Caco-2 (cell line): Measurements from ENCODE around the gene ARSD. TPM values are rescaled to one million over a fixed set of nuclear protein-coding genes. Genes with fewer than 3 reads are reported as not detected.

Experiments used
- BruUV-seq: library from RNA; stranded (reverse); fragments of 400-500 nt; replicated peaks from 2 replicates; lab custom pipeline; 2021; lab: Mats Ljungman, UMichigan
- CTCF ChIA-PET: fragments of 300-600 bp; sonication (Branson Sonifier 250); formaldehyde crosslinking; loops from one replicate; lab custom pipeline; 2022; ENCODE audit warnings: antibody characterized with exemption; lab: Charles Lee
- POLR2A ChIA-PET: fragments of 300-600 bp; sonication (Branson Sonifier 250); formaldehyde crosslinking; loops from one replicate; lab custom pipeline; 2022; ENCODE audit warnings: antibody characterized with exemption; lab: Charles Lee
- DNase-seq, 2 experiments: peaks; one replicate each; pipeline versions ENCODE4 v3.0.0 to v3.0.0-alpha.2; 2020 to 2022
- H3K27me3 ChIP-seq: replicated peaks from 2 replicates; pipeline ENCODE4 v1.6.0; 2011; ENCODE audit warnings: low read length; ENCODE audit not compliant: control insufficient read depth, insufficient read depth
- H3K36me3 ChIP-seq: 2 replicates; pipeline ENCODE4 v1.5.1; 2011; ENCODE audit warnings: low read length; ENCODE audit not compliant: control insufficient read depth, insufficient read depth
- H3K4me1 ChIP-seq: fragments of 250-450 bp; sonication (Bioruptor Pico); 2 replicates; pipeline ENCODE4 v1.5.1; 2020; ENCODE audit warnings: mild to moderate bottlenecking
- H3K4me3 ChIP-seq: 2 replicates; pipeline ENCODE4 v1.5.1; 2011; ENCODE audit warnings: low read depth, mild to moderate bottlenecking, control low read depth, low read length
- H3K9me3 ChIP-seq: fragments of 250-450 bp; sonication (Bioruptor Pico); 2 replicates; pipeline ENCODE4 v1.5.1; 2020; ENCODE audit warnings: mild to moderate bottlenecking, moderate library complexity
- H3K27ac Mint-ChIP-seq: one replicate; pipeline ENCODE4 v1.8.0; 2022; ENCODE audit warnings: mixed read lengths; ENCODE audit not compliant: unreplicated experiment
- H3K27me3 Mint-ChIP-seq: one replicate; pipeline ENCODE4 v1.8.0; 2022; ENCODE audit warnings: mixed read lengths; ENCODE audit not compliant: insufficient read depth, unreplicated experiment
- H3K36me3 Mint-ChIP-seq: one replicate; pipeline ENCODE4 v1.8.0; 2022; ENCODE audit warnings: mild to moderate bottlenecking, mixed read lengths; ENCODE audit not compliant: insufficient read depth, unreplicated experiment
- H3K4me1 Mint-ChIP-seq: one replicate; pipeline ENCODE4 v1.8.0; 2022; ENCODE audit warnings: low read depth, mixed read lengths; ENCODE audit not compliant: unreplicated experiment
- H3K4me3 Mint-ChIP-seq: one replicate; pipeline ENCODE4 v1.8.0; 2022; ENCODE audit warnings: mild to moderate bottlenecking, moderate library complexity, mixed read lengths; ENCODE audit not compliant: unreplicated experiment
- H3K9me3 Mint-ChIP-seq: one replicate; pipeline ENCODE4 v1.8.0; 2022; ENCODE audit warnings: mixed read lengths; ENCODE audit not compliant: unreplicated experiment
- CTCF ChIP-seq, 2 experiments: fragments of 200-600 bp in 1 of 2; IDR thresholded peaks; 1 replicate in 1 of 2; 2 replicates in 1 of 2; pipeline versions ENCODE4 v1.5.1 to v1.8.0; 2011 to 2022; ENCODE audit warnings: antibody characterized with exemption in 1 of 2, control low read depth in 1 of 2, inconsistent platforms in 1 of 2, low read depth in 1 of 2, low read length in 1 of 2, mild to moderate bottlenecking in 1 of 2, moderate library complexity in 1 of 2; ENCODE audit not compliant: insufficient read depth in 1 of 2, severe bottlenecking in 1 of 2, unreplicated experiment in 1 of 2
- intact Hi-C: fragments of 100-400 bp; cut with micrococcal nuclease; formaldehyde crosslinking; loops from one replicate; pipeline ENCODE4 v1.10.0; 2022; ENCODE audit not compliant: unreplicated experiment
- total RNA-seq: library from RNA; stranded (reverse); gene quantifications from 2 replicates; pipeline ENCODE4 v1.2.3, GENCODE V29; 2022

ARSD gene
- total RNA-seq, 1 experiment from 2014 or later: 5.8 TPM

- no TSS peak for BruUV-seq
- H3K27ac Mint-ChIP-seq: no peak overlapping the region
- no peaks in the 10 kb centered on the region for H3K4me1 ChIP-seq
- H3K4me3 ChIP-seq: no peak overlapping the region
- no peaks in the 10 kb centered on the region for H3K36me3 Mint-ChIP-seq
- no peaks in the 10 kb centered on the region for H3K27me3 ChIP-seq
- no peaks in the 10 kb centered on the region for H3K9me3 Mint-ChIP-seq
- peaks cover 5% of the 10 kb centered on the region for H3K4me1 Mint-ChIP-seq
- TF ChIP-seq CTCF (IDR thresholded peaks at IDR 0.05; ENCODE audit: insufficient read depth in 1 of 2, low read depth in 1 of 2, low read length in 1 of 2, severe bottlenecking in 1 of 2, unreplicated experiment in 1 of 2): no peak
- ChIA-PET CTCF (no interaction called here), POLR2A (no interaction called here)
- no peaks in the 10 kb centered on the region for H3K36me3 ChIP-seq
- H3K27me3 Mint-ChIP-seq: no peaks in the 10 kb centered on the region
- DNase-seq: no peak
- intact Hi-C loops: no loop called here
- H3K9me3 ChIP-seq: no peaks in the 10 kb centered on the region
- no peak overlapping the region for H3K4me3 Mint-ChIP-seq
Observed at GRCh38 chrX:2972391-2972790, 43.3 kb upstream of the ARSD start.

- DNase-seq: no peak
- no peaks in the 10 kb centered on the region for H3K9me3 ChIP-seq
- H3K27ac Mint-ChIP-seq: no peak overlapping the region
- H3K36me3 ChIP-seq: no peaks in the 10 kb centered on the region
- TF ChIP-seq CTCF (IDR thresholded peaks at IDR 0.05; ENCODE audit: insufficient read depth in 1 of 2, low read depth in 1 of 2, low read length in 1 of 2, severe bottlenecking in 1 of 2, unreplicated experiment in 1 of 2): no peak
- ChIA-PET POLR2A (no interaction called here), CTCF (no interaction called here)
- H3K27me3 ChIP-seq: no peaks in the 10 kb centered on the region
- H3K4me1 ChIP-seq: peaks cover 4% of the 10 kb centered on the region; the same call in 1 of the 2 replicates
- H3K4me3 Mint-ChIP-seq: no peak overlapping the region
- H3K36me3 Mint-ChIP-seq: no peaks in the 10 kb centered on the region
- H3K27me3 Mint-ChIP-seq: no peaks in the 10 kb centered on the region
- H3K4me3 ChIP-seq: no peak overlapping the region
- intact Hi-C loops: no loop called here
- BruUV-seq: no TSS peak
- peaks cover 2% of the 10 kb centered on the region for H3K4me1 Mint-ChIP-seq
- H3K9me3 Mint-ChIP-seq: no peaks in the 10 kb centered on the region
Observed at GRCh38 chrX:2969021-2969420, 39.9 kb upstream of the ARSD start.

- ChIA-PET CTCF (no interaction called here), POLR2A (no interaction called here)
- peak; percentile 18 to 42 for DNase-seq
- Histone ChIP-seq H3K27me3 (no peaks in the 10 kb centered on the region), H3K4me3 (peak overlapping the region; percentile 27), H3K9me3 (no peaks in the 10 kb centered on the region), H3K4me1 (peaks cover 4% of the 10 kb centered on the region; the same call in 1 of the 2 replicates), H3K36me3 (no peaks in the 10 kb centered on the region)
- no peaks in the 10 kb centered on the region for H3K27me3 Mint-ChIP-seq
- no peak for TF ChIP-seq CTCF (IDR thresholded peaks at IDR 0.05; ENCODE audit: insufficient read depth in 1 of 2, low read depth in 1 of 2, low read length in 1 of 2, severe bottlenecking in 1 of 2, unreplicated experiment in 1 of 2)
- H3K4me3 Mint-ChIP-seq: peak overlapping the region; percentile 60
- intact Hi-C loops: loop anchor here (1.0 kb wide), 1 partner anchor 78 kb away; no protein-coding TSS in a partner anchor
- H3K9me3 Mint-ChIP-seq: no peaks in the 10 kb centered on the region
- H3K4me1 Mint-ChIP-seq: no peaks in the 10 kb centered on the region
- no TSS peak for BruUV-seq
- H3K27ac Mint-ChIP-seq: no peak overlapping the region
- no peaks in the 10 kb centered on the region for H3K36me3 Mint-ChIP-seq
Observed at GRCh38 chrX:2967998-2968909, 39.1 kb upstream of the ARSD start.
